ENCODE data around the gene CARD9.
A peak's percentile ranks its signal among the peaks of the same experiment; 100 is the strongest.

Gene CARD9

GRCh38 chr9:136358888-136359287, 14.6 kb downstream of the CARD9 start:
- Mint-ChIP-seq H3K4me1 (peaks cover 19% of the 10 kb centered on the region), H3K27ac (no peak overlapping the region), H3K36me3 (ENCODE audit: low read depth) (no peaks in the 10 kb centered on the region), H3K27me3 (ENCODE audit: low read depth, poor library complexity) (no peaks in the 10 kb centered on the region), H3K9me3 (no peaks in the 10 kb centered on the region), H3K4me3 (no peak overlapping the region)
- DNase-seq: no peak
- TF ChIP-seq CTCF (IDR thresholded peaks at IDR 0.05): no peak

GRCh38 chr9:136358016-136358415, 15.5 kb downstream of the CARD9 start:
- no peak overlapping the region for H3K4me3 Mint-ChIP-seq
- H3K4me1 Mint-ChIP-seq: peaks cover 19% of the 10 kb centered on the region
- no peaks in the 10 kb centered on the region for H3K27me3 Mint-ChIP-seq (ENCODE audit: low read depth, poor library complexity)
- no peaks in the 10 kb centered on the region for H3K9me3 Mint-ChIP-seq
- DNase-seq: no peak
- no peak for TF ChIP-seq CTCF (IDR thresholded peaks at IDR 0.05)
- H3K36me3 Mint-ChIP-seq (ENCODE audit: low read depth): no peaks in the 10 kb centered on the region
- no peak overlapping the region for H3K27ac Mint-ChIP-seq

- no peak for DNase-seq
- Mint-ChIP-seq H3K4me1 (peaks cover 14% of the 10 kb centered on the region), H3K36me3 (ENCODE audit: low read depth) (no peaks in the 10 kb centered on the region), H3K9me3 (no peaks in the 10 kb centered on the region), H3K27ac (no peak overlapping the region), H3K4me3 (no peak overlapping the region), H3K27me3 (ENCODE audit: low read depth, poor library complexity) (no peaks in the 10 kb centered on the region)
- TF ChIP-seq CTCF (IDR thresholded peaks at IDR 0.05): no peak
These were observed 16.2 kb downstream of the CARD9 start for GRCh38 chr9:136357202-136357725.

- no peaks in the 10 kb centered on the region for H3K36me3 Mint-ChIP-seq (ENCODE audit: low read depth)
- TF ChIP-seq CTCF (IDR thresholded peaks at IDR 0.05): no peak
- DNase-seq: no peak
- no peaks in the 10 kb centered on the region for H3K27me3 Mint-ChIP-seq (ENCODE audit: low read depth, poor library complexity)
- peak overlapping the region; percentile 81 for H3K27ac Mint-ChIP-seq
- no peak overlapping the region for H3K4me3 Mint-ChIP-seq
- H3K9me3 Mint-ChIP-seq: no peaks in the 10 kb centered on the region
- H3K4me1 Mint-ChIP-seq: peaks cover 12% of the 10 kb centered on the region
These were observed 17.6 kb downstream of the CARD9 start for GRCh38 chr9:136355616-136356557.

GRCh38 chr9:136354592-136355085, 18.8 kb downstream of the CARD9 start:
- no peak overlapping the region for H3K4me3 Mint-ChIP-seq
- no peak overlapping the region for H3K27ac Mint-ChIP-seq
- no peaks in the 10 kb centered on the region for H3K9me3 Mint-ChIP-seq
- peaks cover 9% of the 10 kb centered on the region for H3K4me1 Mint-ChIP-seq
- no peak for TF ChIP-seq CTCF (IDR thresholded peaks at IDR 0.05)
- no peaks in the 10 kb centered on the region for H3K36me3 Mint-ChIP-seq (ENCODE audit: low read depth)
- DNase-seq: no peak
- no peaks in the 10 kb centered on the region for H3K27me3 Mint-ChIP-seq (ENCODE audit: low read depth, poor library complexity)
